Ammon's horn (tissue), 1 donor: ENCODE results near the gene GRM1.

Experiments used
- DNase-seq: peaks from one replicate; pipeline ENCODE4 v3.0.0-alpha.2; 2016; ENCODE audit warnings: low spot score

GRM1 gene

GRCh38 chr6:146028851-146029572, at the start of gene GRM1:
GRM1 (plus strand) TSS chr6:146029062; CDS start chr6:146029518, 456 bp downstream.
- DNase-seq, result no peak

GRCh38 chr6:146009338-146009737, 19.5 kb upstream of the GRM1 start:
- no peak for DNase-seq

GRCh38 chr6:146014233-146014632, 14.6 kb upstream of the GRM1 start:
- DNase-seq, result no peak

- no peak for DNase-seq
These were observed 11.2 kb upstream of the GRM1 start for GRCh38 chr6:146017672-146018071.

- DNase-seq, result no peak
These were observed 2.0 kb upstream of the GRM1 start for GRCh38 chr6:146026873-146027272.

- DNase-seq, result peak; percentile 51
These were observed 1.1 kb upstream of the GRM1 start for GRCh38 chr6:146027586-146028251.

GRCh38 chr6:146028252-146028795, 538 bp upstream of the GRM1 start:
- peak; percentile 57 for DNase-seq

- no peak for DNase-seq
These were observed 817 bp downstream of the GRM1 start for GRCh38 chr6:146029573-146030184.

GRCh38 chr6:146032387-146032786, 3.5 kb downstream of the GRM1 start:
- DNase-seq, result no peak

- no peak for DNase-seq
These were observed 11.5 kb downstream of the GRM1 start for GRCh38 chr6:146040360-146040759.

- no peak for DNase-seq
These were observed 12.4 kb downstream of the GRM1 start for GRCh38 chr6:146041282-146041681.

GRCh38 chr6:146047371-146047770, 18.5 kb downstream of the GRM1 start:
- DNase-seq, result peak; percentile 48

- DNase-seq, result no peak
These were observed 21.3 kb downstream of the GRM1 start for GRCh38 chr6:146050168-146050567.

- DNase-seq, result no peak
These were observed 27.6 kb downstream of the GRM1 start for GRCh38 chr6:146056506-146056905.

- no peak for DNase-seq
These were observed 36.8 kb downstream of the GRM1 start for GRCh38 chr6:146065690-146066089.

- no peak for DNase-seq
These were observed 37.6 kb downstream of the GRM1 start for GRCh38 chr6:146066506-146066905.

GRCh38 chr6:146071781-146072180, 42.9 kb downstream of the GRM1 start:
- DNase-seq, result no peak

GRCh38 chr6:146077992-146078391, 49.1 kb downstream of the GRM1 start:
- DNase-seq, result no peak

- no peak for DNase-seq
These were observed 58.5 kb downstream of the GRM1 start for GRCh38 chr6:146087386-146087785.

- no peak for DNase-seq
These were observed 61.6 kb downstream of the GRM1 start for GRCh38 chr6:146090474-146090873.

GRCh38 chr6:146092961-146093686, 64.3 kb downstream of the GRM1 start:
- no peak for DNase-seq

GRCh38 chr6:146095481-146095880, 66.6 kb downstream of the GRM1 start:
- DNase-seq, result no peak
